Lung (tissue), 12 donors: Measurements from ENCODE around the gene DHTKD1. TPM values are rescaled to one million over a fixed set of nuclear protein-coding genes. Genes with fewer than 3 reads are reported as not detected.

ENCODE experiments used
- ATAC-seq: fragments of 200-7000 bp; cut with Tn5 transposase; one replicate; pipeline ENCODE4 v1.9.1; 2020; ENCODE audit warnings: moderate number of reproducible peaks; ENCODE audit not compliant: insufficient read depth, low FRiP score
- DNase-seq, 3 donors: peaks; one replicate each; pipeline ENCODE4 v3.0.0-alpha.2; 2013 to 2017
- H3K27ac ChIP-seq, 2 donors: one replicate each; pipeline ENCODE4 v1.5.1; 2013; ENCODE audit warnings: mild to moderate bottlenecking in 2 of 2, moderate library complexity in 2 of 2, control low read depth in 1 of 2, inconsistent platforms in 1 of 2, low read depth in 1 of 2, low read length in 1 of 2
- H3K27me3 ChIP-seq, 3 donors: one replicate each; pipeline ENCODE4 v1.5.1; 2013; ENCODE audit warnings: low read length in 2 of 3; ENCODE audit not compliant: control insufficient read depth in 3 of 3, insufficient read depth in 3 of 3
- H3K36me3 ChIP-seq, 4 donors: one replicate each; pipeline ENCODE4 v1.5.1; 2013; ENCODE audit warnings: low read length in 4 of 4, mild to moderate bottlenecking in 1 of 4, moderate library complexity in 1 of 4; ENCODE audit not compliant: control insufficient read depth in 4 of 4, insufficient read depth in 4 of 4
- H3K4me1 ChIP-seq, 5 donors: one replicate each; pipeline ENCODE4 v1.5.1; 2013; ENCODE audit warnings: low read length in 5 of 5, mild to moderate bottlenecking in 2 of 5, moderate library complexity in 1 of 5; ENCODE audit not compliant: control insufficient read depth in 5 of 5, insufficient read depth in 5 of 5
- H3K4me3 ChIP-seq: one replicate; pipeline ENCODE4 v1.5.1; 2013; ENCODE audit warnings: mild to moderate bottlenecking, control low read depth, moderate library complexity
- H3K9ac ChIP-seq, 2 donors: one replicate each; pipeline ENCODE4 v1.5.1; 2013; ENCODE audit warnings: low read length in 2 of 2, control low read depth in 1 of 2; ENCODE audit not compliant: insufficient read depth in 1 of 2
- H3K9me3 ChIP-seq, 4 donors: one replicate each; pipeline ENCODE4 v1.5.1; 2013; ENCODE audit warnings: low read length in 3 of 4, mild to moderate bottlenecking in 1 of 4, moderate library complexity in 1 of 4; ENCODE audit not compliant: control insufficient read depth in 4 of 4, insufficient read depth in 3 of 4
- whole genome bisulfite sequencing, 2 donors: extraction: QIAGEN DNeasy Blood & Tissue Kit; methylation state at CpG; one replicate each; pipeline ENCODE4 v1.1.7; 2013; 5-methylcytosine and 5-hydroxymethylcytosine counted together
- polyA plus RNA-seq, 2 donors: library from polyadenylated mRNA; stranded (reverse); fragments of 200-250 nt; gene quantifications; one replicate each; pipeline ENCODE4 v1.2.1, GENCODE V29; 2013
- total RNA-seq, 2 donors: library from RNA; depleted of rRNA in 1 of 2; stranded (reverse); fragments of >200 nt in 1 of 2; gene quantifications; one replicate each; pipeline ENCODE4 v1.2.1, GENCODE V29; 2014 to 2021
- TF ChIP-seq, protein P1 (sequence below): IDR thresholded peaks from 2 replicates; pipeline ENCODE4 v1.5.1; 2012; ENCODE audit warnings: mild to moderate bottlenecking; ENCODE audit errors: control extremely low read depth, extremely low read depth
- donor health status: control.
- donor health status: control.
- donor health status: Bipolar disorder and iron deficiency.
- donor health status: healthy.
- donor health status: DM: yes; HTN: yes; CAD: no.

Gene DHTKD1
- total and polyA plus RNA-seq, 4 donors = 8.5 to 22.1 (median 13.5) TPM

DNA sequence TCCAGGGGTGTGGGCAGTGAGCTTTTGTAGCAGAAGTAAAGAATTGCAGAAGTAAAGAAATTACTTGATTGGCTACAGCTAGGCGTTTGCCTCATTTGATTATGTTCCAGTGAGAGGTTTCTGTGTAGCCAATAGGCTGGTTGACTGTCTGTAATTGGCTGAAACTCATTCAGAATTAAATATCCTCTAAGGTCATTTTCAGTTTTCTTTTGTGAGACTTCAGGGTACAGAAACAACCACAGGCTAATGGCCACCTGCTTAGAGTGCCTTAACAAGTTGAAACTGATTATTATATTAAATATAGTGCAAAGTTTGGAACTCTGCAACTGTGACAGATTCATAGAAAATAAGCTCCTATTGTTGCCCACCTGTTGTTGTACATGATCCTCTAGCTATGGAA, 71.3 kb downstream of the DHTKD1 start:
- H3K27ac ChIP-seq = no peak overlapping the region
- peaks cover 10 to 34% (median 23%) of the 10 kb centered on the region in 4 donors for H3K36me3 ChIP-seq
- WGBS, 2 donors = 47 to 90% methylated on average over 1 of the region's 1 CpG
- no peaks in the 10 kb centered on the region for H3K27me3 ChIP-seq
- ATAC-seq = no peak
- TF ChIP-seq, protein P1, sequence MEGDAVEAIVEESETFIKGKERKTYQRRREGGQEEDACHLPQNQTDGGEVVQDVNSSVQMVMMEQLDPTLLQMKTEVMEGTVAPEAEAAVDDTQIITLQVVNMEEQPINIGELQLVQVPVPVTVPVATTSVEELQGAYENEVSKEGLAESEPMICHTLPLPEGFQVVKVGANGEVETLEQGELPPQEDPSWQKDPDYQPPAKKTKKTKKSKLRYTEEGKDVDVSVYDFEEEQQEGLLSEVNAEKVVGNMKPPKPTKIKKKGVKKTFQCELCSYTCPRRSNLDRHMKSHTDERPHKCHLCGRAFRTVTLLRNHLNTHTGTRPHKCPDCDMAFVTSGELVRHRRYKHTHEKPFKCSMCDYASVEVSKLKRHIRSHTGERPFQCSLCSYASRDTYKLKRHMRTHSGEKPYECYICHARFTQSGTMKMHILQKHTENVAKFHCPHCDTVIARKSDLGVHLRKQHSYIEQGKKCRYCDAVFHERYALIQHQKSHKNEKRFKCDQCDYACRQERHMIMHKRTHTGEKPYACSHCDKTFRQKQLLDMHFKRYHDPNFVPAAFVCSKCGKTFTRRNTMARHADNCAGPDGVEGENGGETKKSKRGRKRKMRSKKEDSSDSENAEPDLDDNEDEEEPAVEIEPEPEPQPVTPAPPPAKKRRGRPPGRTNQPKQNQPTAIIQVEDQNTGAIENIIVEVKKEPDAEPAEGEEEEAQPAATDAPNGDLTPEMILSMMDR = no peak
- no peak for DNase-seq
- no peaks in the 10 kb centered on the region for H3K4me1 ChIP-seq
- H3K9me3 ChIP-seq = peaks cover 0 to 2% (median 0%) of the 10 kb centered on the region in 4 donors
- no peak overlapping the region for H3K9ac ChIP-seq
- H3K4me3 ChIP-seq = no peak overlapping the region

DNA sequence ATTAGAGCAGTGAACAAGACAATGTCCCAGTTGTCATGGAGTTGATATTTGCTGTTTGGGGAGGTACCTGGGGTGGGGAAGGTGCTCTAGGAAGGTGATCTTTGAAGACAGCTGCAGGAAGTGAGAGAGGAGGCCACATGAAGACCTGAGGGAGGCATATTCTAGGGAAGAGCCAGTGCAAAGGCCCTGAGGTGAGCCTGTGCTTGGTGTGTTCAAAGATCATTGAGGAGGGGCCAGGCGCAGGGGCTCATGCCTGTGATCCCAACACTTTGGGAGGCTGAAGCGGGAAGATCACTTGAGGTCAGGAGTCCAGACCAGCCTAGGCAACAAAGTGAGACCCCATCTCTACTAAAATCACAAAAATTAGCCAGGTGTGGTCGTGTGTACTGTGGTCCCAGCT, 75.8 kb downstream of the DHTKD1 start:
- 98 to 100% methylated on average over 3 of the region's 3 CpGs for WGBS, 2 donors
- H3K9ac ChIP-seq = no peak overlapping the region
- no peak for ATAC-seq
- DNase-seq = no peak
- H3K9me3 ChIP-seq = peaks cover 0 to 2% (median 0%) of the 10 kb centered on the region in 4 donors
- H3K27ac ChIP-seq = no peak overlapping the region
- TF ChIP-seq, protein P1 = no peak
- H3K4me3 ChIP-seq = no peak overlapping the region
- no peaks in the 10 kb centered on the region for H3K27me3 ChIP-seq
- peaks cover 14 to 24% (median 17%) of the 10 kb centered on the region in 4 donors for H3K36me3 ChIP-seq
- H3K4me1 ChIP-seq = no peaks in the 10 kb centered on the region

DNA sequence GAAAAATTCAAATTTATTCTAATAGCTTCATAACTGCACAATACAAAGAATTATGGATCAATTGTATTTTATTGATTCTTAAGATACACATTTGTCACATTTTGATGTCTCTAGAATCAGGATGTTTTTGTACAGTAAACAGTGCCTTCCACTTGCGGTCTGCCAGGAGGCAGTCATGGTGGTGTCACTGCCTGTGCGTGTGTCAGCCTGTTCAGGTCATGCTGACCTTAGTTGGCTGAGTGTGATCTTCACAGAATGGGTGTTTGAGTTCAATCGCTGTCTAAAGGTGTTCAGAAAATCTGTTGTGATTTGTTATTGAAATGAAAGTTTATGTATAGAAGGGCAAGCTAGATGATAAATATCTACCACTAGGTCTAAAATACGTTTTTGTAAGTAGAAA, 81.4 kb downstream of the DHTKD1 start:
- H3K9me3 ChIP-seq = no peaks in the 10 kb centered on the region
- no peak overlapping the region for H3K9ac ChIP-seq
- H3K27me3 ChIP-seq = no peaks in the 10 kb centered on the region
- no peaks in the 10 kb centered on the region for H3K4me1 ChIP-seq
- no peak overlapping the region for H3K27ac ChIP-seq
- TF ChIP-seq, protein P1 = no peak
- ATAC-seq (no peak), DNase-seq (no peak)
- peaks cover 7 to 13% (median 9%) of the 10 kb centered on the region in 4 donors for H3K36me3 ChIP-seq
- 71 to 82% methylated on average over 4 of the region's 4 CpGs for WGBS, 2 donors
- H3K4me3 ChIP-seq = no peak overlapping the region

DNA sequence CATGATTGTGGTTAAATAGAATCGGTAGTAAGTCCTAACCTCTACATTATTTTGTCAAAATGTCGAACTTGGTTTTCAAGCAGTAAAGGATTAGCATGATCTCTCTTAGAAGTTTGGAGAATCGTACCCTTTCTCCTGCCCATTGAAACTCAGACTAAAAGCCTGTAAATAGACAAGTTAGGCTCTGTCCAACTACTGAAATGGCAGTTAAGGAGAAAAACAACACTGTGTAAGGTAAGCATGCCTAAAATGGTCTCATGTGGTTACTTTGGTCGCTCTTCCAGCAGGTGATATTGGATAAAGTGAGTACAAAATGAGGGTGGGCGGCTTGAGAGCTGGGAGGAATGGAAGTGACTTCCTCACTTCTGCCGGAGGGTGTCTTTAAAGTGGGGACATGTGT, 85.8 kb downstream of the DHTKD1 start:
- H3K9ac ChIP-seq = no peak overlapping the region
- H3K4me3 ChIP-seq = no peak overlapping the region
- H3K36me3 ChIP-seq = peaks cover 11 to 22% (median 15%) of the 10 kb centered on the region in 4 donors
- DNase-seq = no peak
- no peaks in the 10 kb centered on the region for H3K9me3 ChIP-seq
- TF ChIP-seq, protein P1 = no peak
- H3K4me1 ChIP-seq = no peaks in the 10 kb centered on the region
- 94 to 95% methylated on average over 6 of the region's 6 CpGs for WGBS, 2 donors
- no peaks in the 10 kb centered on the region for H3K27me3 ChIP-seq
- ATAC-seq = no peak
- no peak overlapping the region for H3K27ac ChIP-seq
